K562 (cell line): Measurements from ENCODE around the gene FGF5. TPM values are rescaled to one million over a fixed set of nuclear protein-coding genes. Genes with fewer than 3 reads are reported as not detected.

Source experiments
- ATAC-seq: fragments of 200-7000 bp; cut with Tn5 transposase; 3 replicates; pipeline ENCODE4 v1.9.1; 2020; ENCODE audit warnings: moderate library complexity
- BruUV-seq: library from RNA; stranded (reverse); fragments of 400-500 nt; replicated peaks from 2 replicates; lab custom pipeline; 2021; lab: Mats Ljungman, UMichigan
- CTCF ChIA-PET: fragments of 300-600 bp; formaldehyde crosslinking; extraction: SDS; loops from one replicate; lab custom pipeline; 2021; ENCODE audit warnings: low intra/inter-chr PET ratio; lab: Yijun Ruan, JAX
- POLR2A ChIA-PET: fragments of 300-600, 350-650 bp; sonication (Branson Sonifier 250); formaldehyde crosslinking; extraction: SDS; loops from one replicate; lab custom pipeline; 2021; ENCODE audit warnings: antibody characterized with exemption, inconsistent platforms; lab: Yijun Ruan, JAX
- DNase-seq, 4 experiments: peaks; one replicate each; pipeline versions ENCODE4 v3.0.0 to v3.0.0-alpha.2; 2011 to 2018; ENCODE audit warnings: low spot score in 3 of 4, mixed read lengths in 3 of 4; ENCODE audit errors: extremely low read depth in 1 of 4
- FAIRE-seq: peaks from 2 replicates; lab custom pipeline; 2011; peaks lifted over from hg19 to GRCh38; lab: Jason Lieb, UNC
- H2AFZ ChIP-seq: 2 replicates; pipeline ENCODE4 v1.6.0; 2011; ENCODE audit warnings: low read depth, low read length, control low read depth, inconsistent platforms
- H3K27ac ChIP-seq: fragments of 200-600 bp; 3 replicates; pipeline ENCODE4 v1.8.0; 2011; ENCODE audit warnings: low read depth, mild to moderate bottlenecking, control low read depth, inconsistent platforms, low read length, moderate library complexity, mixed read lengths; ENCODE audit errors: extremely low read depth
- H3K27me3 ChIP-seq, 2 experiments: fragments of 300-600 bp in 1 of 2; 2 replicates in 1 of 2; 3 replicates in 1 of 2; pipeline versions ENCODE4 v1.6.0 to v1.8.0; 2011; ENCODE audit warnings: inconsistent platforms in 2 of 2, low read length in 2 of 2, mild to moderate bottlenecking in 1 of 2, mixed read lengths in 1 of 2, moderate library complexity in 1 of 2; ENCODE audit not compliant: control insufficient read depth in 2 of 2, insufficient read depth in 2 of 2
- H3K36me3 ChIP-seq: fragments of 300-600 bp; 3 replicates; pipeline ENCODE4 v1.8.0; 2011; ENCODE audit warnings: mild to moderate bottlenecking, low read length, inconsistent platforms; ENCODE audit not compliant: control insufficient read depth, insufficient read depth
- H3K4me1 ChIP-seq, 2 experiments: fragments of 200-600 bp in 1 of 2; replicated peaks in 1 of 2; 2 replicates in 1 of 2; 3 replicates in 1 of 2; pipeline versions ENCODE4 v1.5.1 to v1.8.0; 2011; ENCODE audit warnings: inconsistent platforms in 2 of 2, low read length in 2 of 2, mild to moderate bottlenecking in 1 of 2, mixed read lengths in 1 of 2, moderate library complexity in 1 of 2; ENCODE audit not compliant: control insufficient read depth in 2 of 2, insufficient read depth in 2 of 2
- H3K4me2 ChIP-seq: 2 replicates; pipeline ENCODE4 v1.6.1; 2011; ENCODE audit warnings: low read length, control low read depth, inconsistent platforms, mixed read lengths; ENCODE audit not compliant: insufficient read depth
- H3K4me3 ChIP-seq: fragments of 200-600 bp; sonication (generic), shearing (Covaris generic); 2 replicates; pipeline ENCODE4 v1.5.1; 2016; ENCODE audit warnings: control low read depth, inconsistent platforms
- H3K79me2 ChIP-seq: fragments of 200-600 bp; 3 replicates; pipeline ENCODE4 v1.8.0; 2011; ENCODE audit warnings: low read length, inconsistent platforms; ENCODE audit not compliant: control insufficient read depth, insufficient read depth
- H3K9ac ChIP-seq, 2 experiments: 2 replicates each; pipeline versions ENCODE4 v1.6.0 to v1.6.1; 2011; ENCODE audit warnings: low read depth in 2 of 2, low read length in 2 of 2, control low read depth in 1 of 2, inconsistent platforms in 1 of 2, mild to moderate bottlenecking in 1 of 2, mixed read lengths in 1 of 2; ENCODE audit not compliant: insufficient read depth in 1 of 2
- H3K9me1 ChIP-seq: one replicate; pipeline ENCODE4 v1.6.0; 2011; ENCODE audit warnings: inconsistent platforms, mild to moderate bottlenecking, low read length, moderate library complexity; ENCODE audit not compliant: control insufficient read depth, insufficient read depth
- H3K9me3 ChIP-seq: replicated peaks from 2 replicates; pipeline ENCODE4 v1.5.1; 2011; ENCODE audit warnings: low read depth, low read length, inconsistent platforms; ENCODE audit not compliant: control insufficient read depth, insufficient read depth
- H4K20me1 ChIP-seq: replicated peaks from 2 replicates; pipeline ENCODE4 v1.6.1; 2011; ENCODE audit warnings: low read length, inconsistent platforms, mixed read lengths; ENCODE audit not compliant: control insufficient read depth, insufficient read depth
- ARHGAP35 ChIP-seq: fragments of 450-650 bp; IDR thresholded peaks from 2 replicates; pipeline ENCODE4 v1.6.1; 2018; ENCODE audit not compliant: partially characterized antibody
- CHAMP1 ChIP-seq: fragments of 450-650 bp; IDR thresholded peaks from 2 replicates; pipeline ENCODE4 v1.6.1; 2016; ENCODE audit warnings: mild to moderate bottlenecking
- DIDO1 ChIP-seq: fragments of 450-650 bp; IDR thresholded peaks from 2 replicates; pipeline ENCODE4 v1.6.1; 2016; ENCODE audit warnings: low read depth, missing biosample characterization, missing genetic modification characterization
- MAFF ChIP-seq: IDR thresholded peaks from 2 replicates; pipeline ENCODE4 v1.6.1; 2012; ENCODE audit warnings: low read length, improper control_type of control experiment
- NKRF ChIP-seq: fragments of 450-650 bp; IDR thresholded peaks from 2 replicates; pipeline ENCODE4 v1.6.1; 2016; ENCODE audit warnings: borderline replicate concordance
- NR2C1 ChIP-seq, 2 experiments: fragments of 450-650 bp; IDR thresholded peaks; 2 replicates each; pipeline ENCODE4 v1.6.1; 2017; ENCODE audit warnings: mild to moderate bottlenecking in 2 of 2, antibody characterized with exemption in 1 of 2, inconsistent platforms in 1 of 2, missing compliant biosample characterization in 1 of 2, missing genetic modification characterization in 1 of 2
- NR2F6 ChIP-seq: fragments of 450-650 bp; formaldehyde crosslinking; IDR thresholded peaks from 2 replicates; pipeline ENCODE4 v1.4.0; 2020; ENCODE audit warnings: mild to moderate bottlenecking
- PHB ChIP-seq: fragments of 250-450 bp; sonication (Bioruptor Pico); IDR thresholded peaks from 2 replicates; pipeline ENCODE4 v1.5.0; 2021
- POLR2AphosphoS5 ChIP-seq: IDR thresholded peaks from 2 replicates; pipeline ENCODE4 v1.6.1; 2011; ENCODE audit warnings: mild to moderate bottlenecking, low read depth, low read length, moderate library complexity; ENCODE audit not compliant: control insufficient read depth, insufficient read depth
- ZBTB34 ChIP-seq: fragments of 250-450 bp; sonication (Bioruptor Pico); IDR thresholded peaks from 2 replicates; pipeline ENCODE4 v1.8.0; 2021; ENCODE audit warnings: mild to moderate bottlenecking, moderate library complexity
- ZNF121 ChIP-seq: sonication (generic); formaldehyde crosslinking; conservative IDR thresholded peaks from 2 replicates; pipeline ENCODE4 v1.8.0; 2022; ENCODE audit warnings: missing genetic modification reagents
- ZNF143 ChIP-seq: sonication (generic); formaldehyde crosslinking; IDR thresholded peaks from 2 replicates; pipeline ENCODE4 v1.9.0; 2022; ENCODE audit warnings: mild to moderate bottlenecking, missing genetic modification reagents
- ZNF277 ChIP-seq: fragments of 250-450 bp; sonication (Bioruptor Pico); IDR thresholded peaks from 2 replicates; pipeline ENCODE4 v1.8.0; 2022; ENCODE audit warnings: inconsistent platforms, mild to moderate bottlenecking, moderate library complexity, borderline replicate concordance
- ZNF395 ChIP-seq: fragments of 200-800 bp; sonication (Bioruptor generic); IDR thresholded peaks from 2 replicates; pipeline ENCODE4 v1.6.1; 2017; ENCODE audit warnings: missing genetic modification characterization, missing compliant biosample characterization
- WGBS: fragments of 100-300 bp; shearing (Covaris generic); methylation state at CpG from one replicate; pipeline ENCODE4 v1.1.6; 2016; ENCODE audit warnings: low coverage, mixed read lengths; ENCODE audit not compliant: insufficient coverage; ENCODE audit errors: missing lambda C conversion rate; 5-methylcytosine and 5-hydroxymethylcytosine counted together
- in situ Hi-C: fragments of 300-500 bp; cut with MboI; formaldehyde crosslinking; loops from 4 replicates; pipeline ENCODE4 v1.15.0; 2018; ENCODE audit warnings: inconsistent platforms, mixed read lengths
- intact Hi-C: fragments of 100-400 bp; cut with micrococcal nuclease; formaldehyde crosslinking; loops from 2 replicates; pipeline ENCODE4 v1.14.2; 2022
- polyA plus RNA-seq, 8 experiments: library from polyadenylated mRNA; depleted of rRNA in 4 of 8; stranded (reverse) in 5 of 8; unstranded in 3 of 8; fragments of >200 nt; fragmentation: Nextera tagmentation in 2 of 8; fragmentation: Illumina TruSeq in 1 of 8; extraction: Ambion mirVana in 2 of 8; extraction: Trizol in 1 of 8; gene quantifications; 2 replicates each; pipeline versions ENCODE4 v1.2.1 to v1.2.3, GENCODE V29; 2011 to 2014; ENCODE audit warnings: inconsistent platforms in 1 of 8, missing spikeins in 1 of 8
- total RNA-seq, 7 experiments: library from RNA; depleted of rRNA in 6 of 7; stranded (reverse); fragments of >200 nt in 6 of 7; fragmentation: Illumina TruSeq in 2 of 7; extraction: Trizol in 2 of 7; gene quantifications; 2 replicates each; pipeline versions ENCODE4 v1.2.1 to v1.2.3, GENCODE V29; 2011 to 2021; ENCODE audit warnings: low replicate concordance in 1 of 7

The FGF5 gene
- total and polyA plus RNA-seq, 9 of the 15 experiments (the other 6 are each of a cell fraction or from before 2014, with no cell fraction given): 0.38 to 2.7 (median 1.1) TPM

- no peak; the same call in 2 of the 3 replicates for ATAC-seq
- intact Hi-C loops: no loop called here
- no TSS peak for BruUV-seq
- TF ChIP-seq ZNF121 (CRISPR knock-in tag) (peak; percentile 84), ZBTB34 (CRISPR knock-in tag) (no peak), CHAMP1 (no peak), ZNF143 (CRISPR knock-in tag) (no peak), NR2C1 (IDR thresholded peaks at IDR 0.05) (no peak), NR2C1 (tag; IDR thresholded peaks at IDR 0.05) (no peak), NR2F6 (CRISPR knock-in tag) (no peak), NKRF (no peak), ZNF395 (CRISPR knock-in tag) (0 out of 2 replicates have a peak, but pooled peaks have one; percentile 5), MAFF (no peak), ZNF277 (CRISPR knock-in tag) (no peak), DIDO1 (tag) (no peak), PHB (no peak), POLR2AphosphoS5 (no peak), ARHGAP35 (no peak)
These were observed 12.3 kb upstream of the FGF5 start for GRCh38 chr4:80254114-80254513.

More at GRCh38 chr4:80254114-80254513, 12.3 kb upstream of the FGF5 start:
- Histone ChIP-seq H3K27me3 (no peaks in the 10 kb centered on the region), H2AFZ (no peak overlapping the region), H3K9me3 (no peaks in the 10 kb centered on the region), H4K20me1 (no peaks in the 10 kb centered on the region), H3K79me2 (no peaks in the 10 kb centered on the region), H3K27ac (no peak overlapping the region), H3K4me2 (no peak overlapping the region), H3K9me1 (no peaks in the 10 kb centered on the region), H3K9ac (no peak overlapping the region), H3K4me3 (no peak overlapping the region), H3K36me3 (no peaks in the 10 kb centered on the region), H3K4me1 (peaks cover 0 to 28% of the 10 kb centered on the region in 2 experiments; a peak in 3 of 5 replicates)
- POLR2A ChIA-PET: interaction anchor here (1.0 to 1.2 kb wide), 2 partner anchors 12 kb away, joined by 4 to 5 read pairs; partner anchors contain the start of gene FGF5
- WGBS: 100% methylated on average over 2 of the region's 2 CpGs
- DNase-seq (no peak), FAIRE-seq (no peak)
- CTCF ChIA-PET: no interaction called here
- in situ Hi-C loops: no loop called here
